OCI-LY3 (cell line): ENCODE data around the gene ERP44.

ENCODE experiments used
- EZH2phosphoT487 ChIP-seq: fragments of 200-600 bp; shearing (Covaris generic); IDR thresholded peaks from 2 replicates; pipeline ENCODE4 v1.6.1; 2018; ENCODE audit warnings: antibody characterized with exemption, mixed run types, low read depth
- TF ChIP-seq, protein P1 (sequence below): fragments of 200-600, 300-600 bp; sonication (generic); IDR thresholded peaks from 2 replicates; pipeline ENCODE4 v1.5.1; 2014; ENCODE audit warnings: antibody characterized with exemption, low read length, low read depth

DNA sequence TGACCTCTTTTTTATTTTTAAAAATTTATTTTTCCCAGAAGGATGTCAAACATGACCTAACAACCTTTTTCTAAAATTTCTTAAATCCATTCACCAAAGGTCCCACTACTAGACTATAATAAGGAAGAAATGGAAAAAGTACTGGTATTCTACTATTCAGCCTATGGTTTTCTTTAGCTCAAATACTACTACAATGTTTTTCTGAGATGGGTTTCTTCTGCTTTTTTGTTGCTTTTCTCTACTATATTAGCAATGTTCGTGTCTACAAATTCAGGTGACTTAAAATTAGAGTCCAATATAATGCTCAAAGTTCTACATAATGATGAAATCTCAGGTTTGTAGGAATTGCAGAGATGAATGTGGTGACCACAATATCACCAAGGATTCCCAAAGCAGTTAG is 7.9 kb downstream of the ERP44 start:
- TF ChIP-seq, protein P1, sequence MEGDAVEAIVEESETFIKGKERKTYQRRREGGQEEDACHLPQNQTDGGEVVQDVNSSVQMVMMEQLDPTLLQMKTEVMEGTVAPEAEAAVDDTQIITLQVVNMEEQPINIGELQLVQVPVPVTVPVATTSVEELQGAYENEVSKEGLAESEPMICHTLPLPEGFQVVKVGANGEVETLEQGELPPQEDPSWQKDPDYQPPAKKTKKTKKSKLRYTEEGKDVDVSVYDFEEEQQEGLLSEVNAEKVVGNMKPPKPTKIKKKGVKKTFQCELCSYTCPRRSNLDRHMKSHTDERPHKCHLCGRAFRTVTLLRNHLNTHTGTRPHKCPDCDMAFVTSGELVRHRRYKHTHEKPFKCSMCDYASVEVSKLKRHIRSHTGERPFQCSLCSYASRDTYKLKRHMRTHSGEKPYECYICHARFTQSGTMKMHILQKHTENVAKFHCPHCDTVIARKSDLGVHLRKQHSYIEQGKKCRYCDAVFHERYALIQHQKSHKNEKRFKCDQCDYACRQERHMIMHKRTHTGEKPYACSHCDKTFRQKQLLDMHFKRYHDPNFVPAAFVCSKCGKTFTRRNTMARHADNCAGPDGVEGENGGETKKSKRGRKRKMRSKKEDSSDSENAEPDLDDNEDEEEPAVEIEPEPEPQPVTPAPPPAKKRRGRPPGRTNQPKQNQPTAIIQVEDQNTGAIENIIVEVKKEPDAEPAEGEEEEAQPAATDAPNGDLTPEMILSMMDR = no peak
- TF ChIP-seq EZH2phosphoT487 = no peak
